Left kidney (tissue), 2 donors: Measurements from ENCODE around the gene TM9SF4. TPM values are rescaled to one million over a fixed set of nuclear protein-coding genes. Genes with fewer than 3 reads are reported as not detected.
A peak's percentile ranks its signal among the peaks of the same experiment; 100 is the strongest.
"Not testable (repeated sequence)": the region's sequence is repeated elsewhere in the genome, so short reads cannot be mapped to it uniquely, and the experiment has no call there.

Experiments used
- DNase-seq: peaks from one replicate; pipeline ENCODE4 v3.0.0-alpha.2; 2013
- polyA plus RNA-seq: library from polyadenylated mRNA; unstranded; fragments of 120-200 nt; gene quantifications from one replicate; pipeline ENCODE4 v1.2.1, GENCODE V29; 2013; ENCODE audit not compliant: insufficient read length

The TM9SF4 gene
- polyA plus RNA-seq, 1 donor, result 72.0 TPM

GRCh38 chr20:32089637-32090362 is 19.7 kb upstream of the TM9SF4 start:
- DNase-seq, result no peak

- DNase-seq, result peak; percentile 71
Measured at GRCh38 chr20:32091888-32092346, 17.6 kb upstream of the TM9SF4 start.

- no peak for DNase-seq
Measured at GRCh38 chr20:32098786-32099185, 10.7 kb upstream of the TM9SF4 start.

- DNase-seq, result no peak
Measured at GRCh38 chr20:32108814-32109391, 611 bp upstream of the TM9SF4 start.

- DNase-seq, result no peak
Measured at GRCh38 chr20:32110173-32110704, 725 bp downstream of the TM9SF4 start.

- DNase-seq, result no peak
Measured at GRCh38 chr20:32110727-32111126, 1.2 kb downstream of the TM9SF4 start.

GRCh38 chr20:32111156-32111686 is 1.7 kb downstream of the TM9SF4 start:
- no peak for DNase-seq

GRCh38 chr20:32111753-32112152 is 2.2 kb downstream of the TM9SF4 start:
- DNase-seq, result no peak

- no peak for DNase-seq
Measured at GRCh38 chr20:32112841-32113240, 3.3 kb downstream of the TM9SF4 start.

- no peak for DNase-seq
Measured at GRCh38 chr20:32113591-32114260, 4.2 kb downstream of the TM9SF4 start.

GRCh38 chr20:32114305-32114960 is 4.9 kb downstream of the TM9SF4 start:
- no peak for DNase-seq

GRCh38 chr20:32115211-32115767 is 5.8 kb downstream of the TM9SF4 start:
- DNase-seq, result peak; percentile 26

GRCh38 chr20:32116079-32116521 is 6.6 kb downstream of the TM9SF4 start:
- DNase-seq, result no peak

GRCh38 chr20:32116796-32117195 is 7.3 kb downstream of the TM9SF4 start:
- DNase-seq, result not testable (repeated sequence)

GRCh38 chr20:32118427-32118826 is 8.9 kb downstream of the TM9SF4 start:
- DNase-seq, result not testable (repeated sequence)

- no peak for DNase-seq
Measured at GRCh38 chr20:32119734-32120133, 10.2 kb downstream of the TM9SF4 start.

- not testable (repeated sequence) for DNase-seq
Measured at GRCh38 chr20:32121908-32122307, 12.4 kb downstream of the TM9SF4 start.

- DNase-seq, result no peak
Measured at GRCh38 chr20:32123088-32123487, 13.6 kb downstream of the TM9SF4 start.

- DNase-seq, result no peak
Measured at GRCh38 chr20:32124916-32125454, 15.5 kb downstream of the TM9SF4 start.

- DNase-seq, result peak; percentile 24
Measured at GRCh38 chr20:32125506-32125905, 16.0 kb downstream of the TM9SF4 start.

GRCh38 chr20:32126919-32127318 is 17.4 kb downstream of the TM9SF4 start:
- DNase-seq, result no peak
